B cell (primary cell): ENCODE measurements around the gene CR2.
"Not testable (repeated sequence)": the region's sequence is repeated elsewhere in the genome, so short reads cannot be mapped to it uniquely, and the experiment has no call there.

Experiments
- EZH2 ChIP-seq: IDR thresholded peaks from 2 replicates; pipeline ENCODE4 v1.6.1; 2012; ENCODE audit warnings: borderline replicate concordance, low read depth, mild to moderate bottlenecking, moderate library complexity, low read length; ENCODE audit not compliant: insufficient read depth, poor library complexity, severe bottlenecking
- TF ChIP-seq, protein P1 (sequence below): fragments of 200-600 bp; IDR thresholded peaks from one replicate; pipeline ENCODE4 v1.8.0; 2022; ENCODE audit warnings: antibody characterized with exemption, mild to moderate bottlenecking

DNA sequence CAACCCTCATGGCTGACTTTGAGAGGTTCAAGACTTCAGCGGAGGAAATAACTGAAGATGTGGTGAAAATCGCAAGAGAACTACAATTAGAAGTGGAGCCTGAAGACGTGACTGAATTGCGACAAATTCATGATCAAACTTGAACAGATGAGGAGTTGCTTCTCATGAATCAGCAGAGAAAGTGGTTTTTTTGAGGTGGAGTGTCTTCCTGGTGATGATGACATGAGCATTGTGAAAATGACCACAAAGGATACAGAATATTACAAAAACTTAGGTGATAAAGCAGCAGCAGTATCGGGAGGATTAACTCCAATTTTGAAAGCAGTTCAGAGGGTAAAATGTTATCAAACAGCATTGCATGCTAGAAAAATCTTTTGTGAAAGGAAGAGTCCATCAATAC lies 82.1 kb downstream of the CR2 start:
- TF ChIP-seq, protein P1, sequence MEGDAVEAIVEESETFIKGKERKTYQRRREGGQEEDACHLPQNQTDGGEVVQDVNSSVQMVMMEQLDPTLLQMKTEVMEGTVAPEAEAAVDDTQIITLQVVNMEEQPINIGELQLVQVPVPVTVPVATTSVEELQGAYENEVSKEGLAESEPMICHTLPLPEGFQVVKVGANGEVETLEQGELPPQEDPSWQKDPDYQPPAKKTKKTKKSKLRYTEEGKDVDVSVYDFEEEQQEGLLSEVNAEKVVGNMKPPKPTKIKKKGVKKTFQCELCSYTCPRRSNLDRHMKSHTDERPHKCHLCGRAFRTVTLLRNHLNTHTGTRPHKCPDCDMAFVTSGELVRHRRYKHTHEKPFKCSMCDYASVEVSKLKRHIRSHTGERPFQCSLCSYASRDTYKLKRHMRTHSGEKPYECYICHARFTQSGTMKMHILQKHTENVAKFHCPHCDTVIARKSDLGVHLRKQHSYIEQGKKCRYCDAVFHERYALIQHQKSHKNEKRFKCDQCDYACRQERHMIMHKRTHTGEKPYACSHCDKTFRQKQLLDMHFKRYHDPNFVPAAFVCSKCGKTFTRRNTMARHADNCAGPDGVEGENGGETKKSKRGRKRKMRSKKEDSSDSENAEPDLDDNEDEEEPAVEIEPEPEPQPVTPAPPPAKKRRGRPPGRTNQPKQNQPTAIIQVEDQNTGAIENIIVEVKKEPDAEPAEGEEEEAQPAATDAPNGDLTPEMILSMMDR: not testable (repeated sequence)
- not testable (repeated sequence) for TF ChIP-seq EZH2
